22Rv1 (cell line): Measurements from ENCODE around the gene AKT3.

ENCODE experiments used
- H3K27ac ChIP-seq: fragments of 450-650 bp; 2 replicates; pipeline ENCODE4 v1.5.1; 2017
- CTCF ChIP-seq: fragments of 450-650 bp; IDR thresholded peaks from 2 replicates; pipeline ENCODE4 v1.5.1; 2017; ENCODE audit warnings: mild to moderate bottlenecking
- ZFX ChIP-seq: fragments of 450-650 bp; IDR thresholded peaks from 2 replicates; pipeline ENCODE4 v1.6.1; 2017; ENCODE audit warnings: antibody characterized with exemption, borderline replicate concordance

Gene AKT3

GRCh38 chr1:243740255-243740999, 109.6 kb downstream of the AKT3 start:
- no peak for TF ChIP-seq CTCF
- TF ChIP-seq ZFX = no peak
- no peak overlapping the region for H3K27ac ChIP-seq

- H3K27ac ChIP-seq = no peak overlapping the region
- TF ChIP-seq ZFX (no peak), CTCF (no peak)
Measured at GRCh38 chr1:243739335-243740003, 110.6 kb downstream of the AKT3 start.

GRCh38 chr1:243738020-243738419, 112.0 kb downstream of the AKT3 start:
- no peak for TF ChIP-seq ZFX
- no peak for TF ChIP-seq CTCF
- H3K27ac ChIP-seq = no peak overlapping the region

GRCh38 chr1:243735457-243735856, 114.6 kb downstream of the AKT3 start:
- H3K27ac ChIP-seq = no peak overlapping the region
- no peak for TF ChIP-seq ZFX
- no peak for TF ChIP-seq CTCF

- TF ChIP-seq CTCF = no peak
- no peak for TF ChIP-seq ZFX
- no peak overlapping the region for H3K27ac ChIP-seq
Measured at GRCh38 chr1:243734308-243734695, 115.7 kb downstream of the AKT3 start.

- no peak for TF ChIP-seq CTCF
- TF ChIP-seq ZFX = no peak
- H3K27ac ChIP-seq = no peak overlapping the region
Measured at GRCh38 chr1:243733670-243734307, 116.3 kb downstream of the AKT3 start.

GRCh38 chr1:243732637-243733036, 117.4 kb downstream of the AKT3 start:
- TF ChIP-seq CTCF (no peak), ZFX (no peak)

More at GRCh38 chr1:243732637-243733036, 117.4 kb downstream of the AKT3 start:
- H3K27ac ChIP-seq = no peak overlapping the region
